ENCODE results near the gene CCL22. TPM values are rescaled to one million over a fixed set of nuclear protein-coding genes. Genes with fewer than 3 reads are reported as not detected.

Gene CCL22
- total RNA-seq, 1 experiment from 2014 or later = 0.66 TPM

- no peaks in the 10 kb centered on the region for H3K9me3 ChIP-seq (ENCODE audit: control insufficient read depth in 1 of 2, insufficient read depth in 1 of 2, low read depth in 1 of 2, low read length in 2 of 2)
- CTCF ChIA-PET = no interaction called here
- H4K20me1 ChIP-seq (ENCODE audit: insufficient read depth) = no peaks in the 10 kb centered on the region
- H3K4me2 ChIP-seq (ENCODE audit: low read length) = no peak overlapping the region
- H3K27me3 ChIP-seq (ENCODE audit: insufficient read depth, low read length) = no peaks in the 10 kb centered on the region
- ATAC-seq = no peak
- POLR2A ChIA-PET = no interaction called here
- intact Hi-C loops (cut with micrococcal nuclease) = no loop called here
- RAD21 ChIA-PET (ENCODE audit: low non-redundant PET in 1 of 2, low total read pairs in 2 of 2, uncharacterized antibody in 2 of 2, unreplicated experiment in 2 of 2) = no interaction called here
- no peak overlapping the region for H3K9ac ChIP-seq (ENCODE audit: low read length)
- H3K4me1 ChIP-seq (ENCODE audit: control insufficient read depth in 1 of 2, insufficient read depth in 2 of 2, low read length in 2 of 2) = no peaks in the 10 kb centered on the region
- DNase-seq (ENCODE audit: low read depth, low spot score) = no peak
- no peaks in the 10 kb centered on the region for H3K36me3 ChIP-seq (ENCODE audit: control insufficient read depth in 1 of 2, insufficient read depth in 2 of 2, low read length in 2 of 2)
- no peak for TF ChIP-seq MAX (IDR thresholded peaks at IDR 0.05)
- no peak overlapping the region for H3K27ac ChIP-seq (ENCODE audit: low read depth, low read length)
- no TSS peak for BruUV-seq (replicated peaks)
- no peaks in the 10 kb centered on the region for H3K9me2 ChIP-seq (ENCODE audit: insufficient read depth)
- H3K4me3 ChIP-seq (replicated peaks in 1 of 2; ENCODE audit: low read depth in 1 of 2, low read length in 2 of 2) = no peak overlapping the region
- H3K79me2 ChIP-seq (ENCODE audit: insufficient read depth, low read length) = no peaks in the 10 kb centered on the region
- no peak overlapping the region for H2AFZ ChIP-seq (ENCODE audit: low read depth, low read length, poor library complexity, severe bottlenecking)
Observed at GRCh38 chr16:57331355-57331754, 27.2 kb upstream of the CCL22 start.

GRCh38 chr16:57333402-57333801 lies 25.2 kb upstream of the CCL22 start:
- ChIA-PET CTCF (no interaction called here), RAD21 (ENCODE audit: low non-redundant PET in 1 of 2, low total read pairs in 2 of 2, uncharacterized antibody in 2 of 2, unreplicated experiment in 2 of 2) (no interaction called here), POLR2A (no interaction called here)
- ATAC-seq (no peak), DNase-seq (ENCODE audit: low read depth, low spot score) (no peak)
- no TSS peak for BruUV-seq (replicated peaks)
- Histone ChIP-seq H3K9me2 (ENCODE audit: insufficient read depth) (no peaks in the 10 kb centered on the region), H3K27me3 (ENCODE audit: insufficient read depth, low read length) (no peaks in the 10 kb centered on the region), H3K79me2 (ENCODE audit: insufficient read depth, low read length) (no peaks in the 10 kb centered on the region), H3K9ac (ENCODE audit: low read length) (no peak overlapping the region), H3K27ac (ENCODE audit: low read depth, low read length) (no peak overlapping the region), H2AFZ (ENCODE audit: low read depth, low read length, poor library complexity, severe bottlenecking) (peak overlapping the region; percentile 54), H3K4me1 (ENCODE audit: control insufficient read depth in 1 of 2, insufficient read depth in 2 of 2, low read length in 2 of 2) (no peaks in the 10 kb centered on the region), H3K4me3 (replicated peaks in 1 of 2; ENCODE audit: low read depth in 1 of 2, low read length in 2 of 2) (no peak overlapping the region), H3K36me3 (ENCODE audit: control insufficient read depth in 1 of 2, insufficient read depth in 2 of 2, low read length in 2 of 2) (no peaks in the 10 kb centered on the region), H3K9me3 (ENCODE audit: control insufficient read depth in 1 of 2, insufficient read depth in 1 of 2, low read depth in 1 of 2, low read length in 2 of 2) (no peaks in the 10 kb centered on the region), H3K4me2 (ENCODE audit: low read length) (no peak overlapping the region), H4K20me1 (ENCODE audit: insufficient read depth) (no peaks in the 10 kb centered on the region)
- intact Hi-C loops (cut with micrococcal nuclease) = no loop called here
- TF ChIP-seq YY1 (IDR thresholded peaks at IDR 0.05; ENCODE audit: extremely low read depth, insufficient replicate concordance, low read depth, low read length) (no peak), ZBTB33 (IDR thresholded peaks at IDR 0.05; ENCODE audit: extremely low read depth, insufficient replicate concordance, low read length) (no peak), ELF1 (IDR thresholded peaks at IDR 0.05; ENCODE audit: borderline replicate concordance, low read depth) (no peak), CEBPB (IDR thresholded peaks at IDR 0.05; ENCODE audit: low read depth) (no peak), TCF7L2 (IDR thresholded peaks at IDR 0.05; ENCODE audit: borderline replicate concordance, extremely low read depth, insufficient read depth, insufficient read length) (no peak), FOSL1 (IDR thresholded peaks at IDR 0.05; ENCODE audit: low read depth) (no peak), ATF3 (IDR thresholded peaks at IDR 0.05) (no peak), ZNF274 (IDR thresholded peaks at IDR 0.05; ENCODE audit: low read depth, low read length) (no peak), MAX (IDR thresholded peaks at IDR 0.05) (no peak), POLR2AphosphoS5 (IDR thresholded peaks at IDR 0.05; ENCODE audit: low read depth, low read length) (no peak), REST (IDR thresholded peaks at IDR 0.05; ENCODE audit: low read depth) (no peak), ZFX (IDR thresholded peaks at IDR 0.05) (no peak), EGR1 (IDR thresholded peaks at IDR 0.05; ENCODE audit: low read depth) (no peak), SIN3A (IDR thresholded peaks at IDR 0.05; ENCODE audit: low read depth) (no peak), POLR2A (IDR thresholded peaks at IDR 0.05; ENCODE audit: borderline replicate concordance, extremely low read depth, insufficient read depth, insufficient read length) (no peak)
